GM19193 (cell line): ENCODE data around the gene KASH5.

Experiments
- POLR2A ChIP-seq: IDR thresholded peaks from 4 replicates; pipeline ENCODE4 v1.6.1; 2011; ENCODE audit not compliant: insufficient read depth, insufficient read length; ENCODE audit errors: extremely low read depth

The KASH5 gene

GRCh38 chr19:49387936-49388372 is at the start of gene KASH5:
KASH5 (plus strand) TSS chr19:49388249; CDS start chr19:49390884, 2,635 bp downstream.
- no peak for TF ChIP-seq POLR2A

- peak; percentile 39 for TF ChIP-seq POLR2A
Observed at GRCh38 chr19:49338691-49339300, 49.3 kb upstream of the KASH5 start.

GRCh38 chr19:49339301-49340068 is 48.6 kb upstream of the KASH5 start:
- peak; percentile 3 for TF ChIP-seq POLR2A

- peak; percentile 12 for TF ChIP-seq POLR2A
Observed at GRCh38 chr19:49340069-49340864, 47.8 kb upstream of the KASH5 start.

- TF ChIP-seq POLR2A = peak; percentile 15
Observed at GRCh38 chr19:49340865-49341718, 47.0 kb upstream of the KASH5 start.

- TF ChIP-seq POLR2A = peak; percentile 43
Observed at GRCh38 chr19:49342291-49342721, 45.7 kb upstream of the KASH5 start.

GRCh38 chr19:49343123-49343522 is 44.9 kb upstream of the KASH5 start:
- TF ChIP-seq POLR2A = no peak

- no peak for TF ChIP-seq POLR2A
Observed at GRCh38 chr19:49344505-49345423, 43.3 kb upstream of the KASH5 start.

- TF ChIP-seq POLR2A = no peak
Observed at GRCh38 chr19:49347191-49347590, 40.9 kb upstream of the KASH5 start.

- TF ChIP-seq POLR2A = no peak
Observed at GRCh38 chr19:49347835-49348234, 40.2 kb upstream of the KASH5 start.

GRCh38 chr19:49348305-49349189 is 39.5 kb upstream of the KASH5 start:
- TF ChIP-seq POLR2A = no peak

- no peak for TF ChIP-seq POLR2A
Observed at GRCh38 chr19:49349567-49349966, 38.5 kb upstream of the KASH5 start.
